K562 (cell line): ENCODE results near the gene SPTAN1. TPM values are rescaled to one million over a fixed set of nuclear protein-coding genes. Genes with fewer than 3 reads are reported as not detected.

Source experiments
- ATAC-seq: fragments of 200-7000 bp; cut with Tn5 transposase; 3 replicates; pipeline ENCODE4 v1.9.1; 2020; ENCODE audit warnings: moderate library complexity
- Bru-seq: library from RNA; stranded (reverse); fragments of 400-500 nt; gene quantifications from one replicate; lab custom pipeline; 2021; lab: Mats Ljungman, UMichigan
- BruChase-seq, 2 experiments: library from RNA; stranded (reverse); fragments of 400-500 nt; gene quantifications; one replicate each; lab custom pipeline; 2021; lab: Mats Ljungman, UMichigan
- BruUV-seq: library from RNA; stranded (reverse); fragments of 400-500 nt; replicated peaks from 2 replicates; lab custom pipeline; 2021; lab: Mats Ljungman, UMichigan
- CTCF ChIA-PET: fragments of 300-600 bp; formaldehyde crosslinking; extraction: SDS; loops from one replicate; lab custom pipeline; 2021; ENCODE audit warnings: low intra/inter-chr PET ratio; lab: Yijun Ruan, JAX
- POLR2A ChIA-PET: fragments of 300-600, 350-650 bp; sonication (Branson Sonifier 250); formaldehyde crosslinking; extraction: SDS; loops from one replicate; lab custom pipeline; 2021; ENCODE audit warnings: antibody characterized with exemption, inconsistent platforms; lab: Yijun Ruan, JAX
- DNase-seq, 4 experiments: peaks; one replicate each; pipeline versions ENCODE4 v3.0.0 to v3.0.0-alpha.2; 2011 to 2018; ENCODE audit warnings: low spot score in 3 of 4, mixed read lengths in 3 of 4; ENCODE audit errors: extremely low read depth in 1 of 4
- FAIRE-seq: peaks from 2 replicates; lab custom pipeline; 2011; peaks lifted over from hg19 to GRCh38; lab: Jason Lieb, UNC
- H2AFZ ChIP-seq: 2 replicates; pipeline ENCODE4 v1.6.0; 2011; ENCODE audit warnings: low read depth, low read length, control low read depth, inconsistent platforms
- H3K27ac ChIP-seq: fragments of 200-600 bp; 3 replicates; pipeline ENCODE4 v1.8.0; 2011; ENCODE audit warnings: low read depth, mild to moderate bottlenecking, control low read depth, inconsistent platforms, low read length, moderate library complexity, mixed read lengths; ENCODE audit errors: extremely low read depth
- H3K27me3 ChIP-seq, 2 experiments: fragments of 300-600 bp in 1 of 2; 2 replicates in 1 of 2; 3 replicates in 1 of 2; pipeline versions ENCODE4 v1.6.0 to v1.8.0; 2011; ENCODE audit warnings: inconsistent platforms in 2 of 2, low read length in 2 of 2, mild to moderate bottlenecking in 1 of 2, mixed read lengths in 1 of 2, moderate library complexity in 1 of 2; ENCODE audit not compliant: control insufficient read depth in 2 of 2, insufficient read depth in 2 of 2
- H3K36me3 ChIP-seq: fragments of 300-600 bp; 3 replicates; pipeline ENCODE4 v1.8.0; 2011; ENCODE audit warnings: mild to moderate bottlenecking, low read length, inconsistent platforms; ENCODE audit not compliant: control insufficient read depth, insufficient read depth
- H3K4me1 ChIP-seq, 2 experiments: fragments of 200-600 bp in 1 of 2; replicated peaks in 1 of 2; 2 replicates in 1 of 2; 3 replicates in 1 of 2; pipeline versions ENCODE4 v1.5.1 to v1.8.0; 2011; ENCODE audit warnings: inconsistent platforms in 2 of 2, low read length in 2 of 2, mild to moderate bottlenecking in 1 of 2, mixed read lengths in 1 of 2, moderate library complexity in 1 of 2; ENCODE audit not compliant: control insufficient read depth in 2 of 2, insufficient read depth in 2 of 2
- H3K4me2 ChIP-seq: 2 replicates; pipeline ENCODE4 v1.6.1; 2011; ENCODE audit warnings: low read length, control low read depth, inconsistent platforms, mixed read lengths; ENCODE audit not compliant: insufficient read depth
- H3K4me3 ChIP-seq: fragments of 200-600 bp; sonication (generic), shearing (Covaris generic); 2 replicates; pipeline ENCODE4 v1.5.1; 2016; ENCODE audit warnings: control low read depth, inconsistent platforms
- H3K79me2 ChIP-seq: fragments of 200-600 bp; 3 replicates; pipeline ENCODE4 v1.8.0; 2011; ENCODE audit warnings: low read length, inconsistent platforms; ENCODE audit not compliant: control insufficient read depth, insufficient read depth
- H3K9ac ChIP-seq, 2 experiments: 2 replicates each; pipeline versions ENCODE4 v1.6.0 to v1.6.1; 2011; ENCODE audit warnings: low read depth in 2 of 2, low read length in 2 of 2, control low read depth in 1 of 2, inconsistent platforms in 1 of 2, mild to moderate bottlenecking in 1 of 2, mixed read lengths in 1 of 2; ENCODE audit not compliant: insufficient read depth in 1 of 2
- H3K9me1 ChIP-seq: one replicate; pipeline ENCODE4 v1.6.0; 2011; ENCODE audit warnings: inconsistent platforms, mild to moderate bottlenecking, low read length, moderate library complexity; ENCODE audit not compliant: control insufficient read depth, insufficient read depth
- H3K9me3 ChIP-seq: replicated peaks from 2 replicates; pipeline ENCODE4 v1.5.1; 2011; ENCODE audit warnings: low read depth, low read length, inconsistent platforms; ENCODE audit not compliant: control insufficient read depth, insufficient read depth
- H4K20me1 ChIP-seq: replicated peaks from 2 replicates; pipeline ENCODE4 v1.6.1; 2011; ENCODE audit warnings: low read length, inconsistent platforms, mixed read lengths; ENCODE audit not compliant: control insufficient read depth, insufficient read depth
- BHLHE40 ChIP-seq: IDR thresholded peaks from 2 replicates; pipeline ENCODE4 v1.6.1; 2011; ENCODE audit warnings: low read length, improper control_type of control experiment
- E2F6 ChIP-seq, 2 experiments: IDR thresholded peaks; 2 replicates each; pipeline ENCODE4 v1.6.1; 2011; ENCODE audit warnings: borderline replicate concordance in 1 of 2, control low read depth in 1 of 2, low read depth in 1 of 2, low read length in 1 of 2, mild to moderate bottlenecking in 1 of 2, mixed read lengths in 1 of 2, moderate library complexity in 1 of 2; ENCODE audit not compliant: insufficient read depth in 1 of 2, insufficient read length in 1 of 2, poor library complexity in 1 of 2, severe bottlenecking in 1 of 2; ENCODE audit errors: extremely low read depth in 1 of 2
- ETV5 ChIP-seq: sonication (generic); formaldehyde crosslinking; IDR thresholded peaks from 2 replicates; pipeline ENCODE4 v1.4.0; 2020; ENCODE audit warnings: low read depth, mild to moderate bottlenecking, missing genetic modification reagents
- NRF1 ChIP-seq, 2 experiments: fragments of 450-650 bp; IDR thresholded peaks in 1 of 2; conservative IDR thresholded peaks in 1 of 2; 2 replicates each; pipeline ENCODE4 v1.6.1; 2014; ENCODE audit warnings: mild to moderate bottlenecking in 2 of 2
- PKNOX1 ChIP-seq: fragments of 450-650 bp; IDR thresholded peaks from 2 replicates; pipeline ENCODE4 v1.6.1; 2016
- SMAD1 ChIP-seq: fragments of 150-350 bp; IDR thresholded peaks from 2 replicates; pipeline ENCODE4 v1.6.1; 2014; ENCODE audit warnings: low read length, low read depth; ENCODE audit not compliant: partially characterized antibody
- TAF1 ChIP-seq: IDR thresholded peaks from 2 replicates; pipeline ENCODE4 v1.6.1; 2011; ENCODE audit warnings: mild to moderate bottlenecking, low read length, moderate library complexity; ENCODE audit not compliant: insufficient read depth, control insufficient read depth, severe bottlenecking; ENCODE audit errors: extremely low read depth
- ZNF133 ChIP-seq: fragments of 250-450 bp; sonication (Bioruptor Pico); IDR thresholded peaks from 2 replicates; pipeline ENCODE4 v1.4.0; 2020; ENCODE audit warnings: mild to moderate bottlenecking
- ZNF197 ChIP-seq: fragments of 200-800 bp; sonication (Bioruptor generic); IDR thresholded peaks from 2 replicates; pipeline ENCODE4 v1.6.1; 2016; ENCODE audit warnings: low read depth, missing genetic modification characterization, missing compliant biosample characterization
- WGBS: fragments of 100-300 bp; shearing (Covaris generic); methylation state at CpG from one replicate; pipeline ENCODE4 v1.1.6; 2016; ENCODE audit warnings: low coverage, mixed read lengths; ENCODE audit not compliant: insufficient coverage; ENCODE audit errors: missing lambda C conversion rate; 5-methylcytosine and 5-hydroxymethylcytosine counted together
- in situ Hi-C: fragments of 300-500 bp; cut with MboI; formaldehyde crosslinking; loops from 4 replicates; pipeline ENCODE4 v1.15.0; 2018; ENCODE audit warnings: inconsistent platforms, mixed read lengths
- intact Hi-C: fragments of 100-400 bp; cut with micrococcal nuclease; formaldehyde crosslinking; loops from 2 replicates; pipeline ENCODE4 v1.14.2; 2022
- long read RNA-seq, 3 experiments: library from polyadenylated mRNA in 2 of 3; library from RNA in 1 of 3; unstranded in 2 of 3; stranded (forward) in 1 of 3; transcript quantifications; one replicate each; pipeline ENCODE4 v2.0.0, GENCODE V29; 2019 to 2022
- polyA minus RNA-seq, 3 experiments: library from RNA; depleted of rRNA, polyadenylated mRNA; stranded (reverse); fragments of >200 nt; gene quantifications; 2 replicates each; pipeline ENCODE4 v1.2.3, GENCODE V29; 2011
- polyA plus RNA-seq, 8 experiments: library from polyadenylated mRNA; depleted of rRNA in 4 of 8; stranded (reverse) in 5 of 8; unstranded in 3 of 8; fragments of >200 nt; fragmentation: Nextera tagmentation in 2 of 8; fragmentation: Illumina TruSeq in 1 of 8; extraction: Ambion mirVana in 2 of 8; extraction: Trizol in 1 of 8; gene quantifications; 2 replicates each; pipeline versions ENCODE4 v1.2.1 to v1.2.3, GENCODE V29; 2011 to 2014; ENCODE audit warnings: inconsistent platforms in 1 of 8, missing spikeins in 1 of 8
- total RNA-seq, 7 experiments: library from RNA; depleted of rRNA in 6 of 7; stranded (reverse); fragments of >200 nt in 6 of 7; fragmentation: Illumina TruSeq in 2 of 7; extraction: Trizol in 2 of 7; gene quantifications; 2 replicates each; pipeline versions ENCODE4 v1.2.1 to v1.2.3, GENCODE V29; 2011 to 2021; ENCODE audit warnings: low replicate concordance in 1 of 7
- TF ChIP-seq, protein P1 (sequence below): sonication (generic); IDR thresholded peaks from 2 replicates; pipeline ENCODE4 v1.6.1; 2016

Gene SPTAN1
- total RNA-seq (2011; cell fraction: chromatin; rRNA removed; ENCODE audit: low replicate concordance): 83.7 and 109 TPM in 2 replicates
- 46.7 and 52.4 TPM in 2 replicates for total RNA-seq (2011; cell fraction: nucleolus; rRNA removed)
- total RNA-seq (2011; cell fraction: nucleoplasm; rRNA removed): 52.9 and 60.3 TPM in 2 replicates
- 7.0 and 10.8 TPM in 2 replicates for total RNA-seq (2014; rRNA removed)
- 4.5 and 4.7 TPM in 2 replicates for total RNA-seq (2014; rRNA removed; fragmentation: Illumina TruSeq; extraction: Trizol)
- total RNA-seq (2015; rRNA removed; fragmentation: Illumina TruSeq; extraction: Trizol): 10.4 and 11.5 TPM in 2 replicates
- 13.5 and 13.7 TPM in 2 replicates for total RNA-seq (2021)
- 8.3 and 16.5 TPM in 2 replicates for polyA plus RNA-seq (2011; rRNA removed)
- 10.2 and 13.4 TPM in 2 replicates for polyA plus RNA-seq (2011; cell fraction: cytosol; rRNA removed)
- 65.4 and 117 TPM in 2 replicates for polyA plus RNA-seq (2011; cell fraction: nucleus; rRNA removed)
- polyA plus RNA-seq (2012): 20.3 and 34.9 TPM in 2 replicates
- polyA plus RNA-seq (2014; fragmentation: Illumina TruSeq; extraction: Trizol): 6.8 and 8.5 TPM in 2 replicates
- polyA plus RNA-seq (2014; fragmentation: Nextera tagmentation; extraction: Ambion mirVana): 1 to 10 TPM; 1.5 to 2.1 TPM
- polyA plus RNA-seq (2014; rRNA removed): 5.0 and 6.0 TPM in 2 replicates
- polyA minus RNA-seq (2011; rRNA and poly(A)+ RNA removed): 25.3 and 27.0 TPM in 2 replicates
- 14.7 and 15.7 TPM in 2 replicates for polyA minus RNA-seq (2011; cell fraction: cytosol; rRNA and poly(A)+ RNA removed)
- 25.7 and 72.6 TPM in 2 replicates for polyA minus RNA-seq (2011; cell fraction: nucleus; rRNA and poly(A)+ RNA removed)
- percentile 46 among the genes with signal in this experiment for Bru-seq, nascent RNA
- BruChase-seq, experiment 1, labeled RNA remaining after a 2-hour chase: percentile 39 among the genes with signal in this experiment
- percentile 45 among the genes with signal in this experiment for BruChase-seq, experiment 2, labeled RNA remaining after a 6-hour chase
- long read RNA-seq, experiment 1, full-length matches to known transcripts: 2 of 6 reads
- long read RNA-seq, experiment 1, partial matches to known transcripts: 2 of 6 reads
- long read RNA-seq, experiment 1, other reads (novel, unspliced or antisense): 2 of 6 reads
- long read RNA-seq, experiment 2, partial matches to known transcripts: 2 of 3 reads
- long read RNA-seq, experiment 2, other reads (novel, unspliced or antisense): 1 of 3 reads
- long read RNA-seq, experiment 3, partial matches to known transcripts: 1 of 1 reads
- long read RNA-seq, experiment 3, other reads (novel, unspliced or antisense): 0 of 1 reads

GRCh38 chr9:128552153-128552743, at the start of gene SPTAN1:
TSS of gene SPTAN1 (plus strand) at chr9:128552587. CDS start at chr9:128566741, 14,154 bp downstream.
- BruUV-seq: no TSS peak
- DNase-seq (peak; percentile 92 to 97 (median 97)), ATAC-seq (peak; percentile 94), FAIRE-seq (peak; percentile 70)
- CTCF ChIA-PET: interaction anchor here (0.7 kb wide), 1 partner anchor 115 kb away, joined by 5 read pairs; no protein-coding TSS in a partner anchor
- H3K9me1 ChIP-seq: no peaks in the 10 kb centered on the region
- H2AFZ ChIP-seq: peak within 1 kb of the TSS; percentile 90
- POLR2A ChIA-PET: interaction anchor here (0.5 to 3.6 kb wide), 10 partner anchors 10 to 192 kb away, joined by 3 to 27 read pairs (median 4); partner anchors contain the start of gene GLE1
- no peaks in the 10 kb centered on the region; the same call in 1 of the 2 replicates for H4K20me1 ChIP-seq
- H3K4me3 ChIP-seq: peak within 1 kb of the TSS; percentile 60
- H3K27me3 ChIP-seq: peaks cover 4 to 9% of the 10 kb centered on the region in 2 experiments; a peak in 2 of 5 replicates
- peak within 1 kb of the TSS; percentile 72 for H3K4me2 ChIP-seq
- intact Hi-C loops (loop anchor here (5.0 to 10.0 kb wide), 3 partner anchors 50 to 187 kb away; partner anchors contain the start of gene GLE1), in situ Hi-C loops (no loop called here)
- H3K9me3 ChIP-seq: no peaks in the 10 kb centered on the region
- H3K36me3 ChIP-seq: no peaks in the 10 kb centered on the region
- H3K27ac ChIP-seq: peak within 1 kb of the TSS; percentile 48; the same call in 1 of the 3 replicates
- no peaks in the 10 kb centered on the region for H3K79me2 ChIP-seq
- H3K4me1 ChIP-seq: peaks cover 20% of the 10 kb centered on the region in 2 experiments
- WGBS: under 1% methylated on average over 39 of the region's 81 CpGs
- peak within 1 kb of the TSS; percentile 46 to 89; a peak in 3 of 4 replicates for H3K9ac ChIP-seq
- TF ChIP-seq TAF1 (peak; percentile 61), E2F6 (IDR thresholded peaks at IDR 0.05; ENCODE audit: borderline replicate concordance in 1 of 2, extremely low read depth in 1 of 2, insufficient read depth in 1 of 2, insufficient read length in 1 of 2, low read depth in 1 of 2, low read length in 1 of 2, poor library complexity in 1 of 2, severe bottlenecking in 1 of 2) (peak in 1 of 2 experiments; percentile 44), ZNF197 (CRISPR knock-in tag) (peak; percentile 64; the same call in 1 of the 2 replicates), BHLHE40 (no peak), NRF1 (conservative IDR thresholded peaks at IDR 0.05 in 1 of 2, IDR thresholded peaks at IDR 0.05 in 1 of 2) (peak; percentile 82 to 85), ZNF133 (CRISPR knock-in tag) (no peak), PKNOX1 (no peak), SMAD1 (no peak), ETV5 (CRISPR knock-in tag) (no peak)
- TF ChIP-seq, protein P1, sequence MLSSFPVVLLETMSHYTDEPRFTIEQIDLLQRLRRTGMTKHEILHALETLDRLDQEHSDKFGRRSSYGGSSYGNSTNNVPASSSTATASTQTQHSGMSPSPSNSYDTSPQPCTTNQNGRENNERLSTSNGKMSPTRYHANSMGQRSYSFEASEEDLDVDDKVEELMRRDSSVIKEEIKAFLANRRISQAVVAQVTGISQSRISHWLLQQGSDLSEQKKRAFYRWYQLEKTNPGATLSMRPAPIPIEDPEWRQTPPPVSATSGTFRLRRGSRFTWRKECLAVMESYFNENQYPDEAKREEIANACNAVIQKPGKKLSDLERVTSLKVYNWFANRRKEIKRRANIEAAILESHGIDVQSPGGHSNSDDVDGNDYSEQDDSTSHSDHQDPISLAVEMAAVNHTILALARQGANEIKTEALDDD: no peak
